ENCODE measurements around the gene ZBTB21.

Gene ZBTB21

DNA sequence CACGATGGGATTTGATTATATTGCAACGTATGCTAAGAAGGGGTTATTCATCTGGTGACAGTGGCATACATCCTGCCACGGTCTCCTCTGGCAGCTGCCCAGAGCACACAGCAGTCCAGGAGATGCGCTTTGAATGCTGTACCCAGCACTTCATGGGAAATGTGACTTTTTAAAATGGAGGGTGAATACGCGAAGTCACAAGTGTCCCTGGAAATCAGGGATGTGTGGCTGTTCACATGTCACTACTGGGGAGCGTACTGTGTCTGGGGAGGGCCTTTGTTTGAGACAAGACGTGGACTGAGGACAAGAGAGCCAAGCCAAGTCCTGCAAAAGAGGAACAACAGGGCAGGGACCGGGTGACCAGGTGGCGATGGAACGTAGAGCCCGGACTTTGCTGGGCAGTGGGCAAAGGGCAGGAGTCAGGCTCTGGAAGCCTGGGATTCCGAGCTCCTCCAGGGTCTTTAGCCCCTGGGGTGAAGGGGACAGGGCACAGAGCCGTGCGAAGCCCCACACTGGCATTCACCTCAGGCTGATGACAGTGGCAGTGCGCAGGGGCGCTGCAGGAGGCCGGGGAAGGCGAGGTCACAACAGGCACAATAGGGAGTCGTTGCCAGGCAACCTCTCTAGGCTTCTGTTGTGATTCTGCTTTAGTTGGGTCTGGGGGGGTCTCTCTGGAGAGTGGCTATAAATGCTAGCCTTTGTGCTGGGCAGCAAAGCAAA is 11.4 kb upstream of the ZBTB21 start:
- Histone ChIP-seq H3K9me3 (ENCODE audit: low read length) (no peaks in the 10 kb centered on the region), H3K27me3 (ENCODE audit: insufficient read depth, low read length) (no peaks in the 10 kb centered on the region), H3K36me3 (ENCODE audit: insufficient read depth, low read length) (no peaks in the 10 kb centered on the region), H3K4me3 (ENCODE audit: low read length) (peak overlapping the region; percentile 26), H3K4me1 (ENCODE audit: insufficient read depth, low read length) (peaks cover 20% of the 10 kb centered on the region), H2AFZ (ENCODE audit: low read depth, low read length) (no peak overlapping the region)

DNA sequence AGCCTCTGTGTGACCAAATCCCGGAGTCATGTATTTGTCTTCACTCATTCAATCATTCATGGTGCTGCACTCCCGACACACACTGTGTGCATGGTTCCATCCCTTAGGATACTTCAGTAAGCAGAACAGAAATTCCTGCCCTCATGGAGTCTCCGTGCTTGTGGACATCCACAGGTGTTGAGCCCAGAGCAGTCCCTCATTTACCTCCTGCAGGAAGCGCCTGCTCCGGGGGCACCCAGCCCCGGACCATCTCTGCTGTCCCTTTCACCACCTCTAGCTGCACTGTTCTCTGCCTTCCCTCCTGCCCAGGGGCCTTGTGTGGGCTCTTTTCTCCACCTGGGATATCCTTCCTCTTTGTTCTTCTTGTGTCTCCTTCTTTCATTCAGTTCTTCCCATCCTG is 9.5 kb upstream of the ZBTB21 start:
- Histone ChIP-seq H2AFZ (ENCODE audit: low read depth, low read length) (no peak overlapping the region), H3K4me3 (ENCODE audit: low read length) (no peak overlapping the region), H3K9me3 (ENCODE audit: low read length) (no peaks in the 10 kb centered on the region), H3K36me3 (ENCODE audit: insufficient read depth, low read length) (no peaks in the 10 kb centered on the region), H3K27me3 (ENCODE audit: insufficient read depth, low read length) (no peaks in the 10 kb centered on the region), H3K4me1 (ENCODE audit: insufficient read depth, low read length) (peaks cover 20% of the 10 kb centered on the region)

DNA sequence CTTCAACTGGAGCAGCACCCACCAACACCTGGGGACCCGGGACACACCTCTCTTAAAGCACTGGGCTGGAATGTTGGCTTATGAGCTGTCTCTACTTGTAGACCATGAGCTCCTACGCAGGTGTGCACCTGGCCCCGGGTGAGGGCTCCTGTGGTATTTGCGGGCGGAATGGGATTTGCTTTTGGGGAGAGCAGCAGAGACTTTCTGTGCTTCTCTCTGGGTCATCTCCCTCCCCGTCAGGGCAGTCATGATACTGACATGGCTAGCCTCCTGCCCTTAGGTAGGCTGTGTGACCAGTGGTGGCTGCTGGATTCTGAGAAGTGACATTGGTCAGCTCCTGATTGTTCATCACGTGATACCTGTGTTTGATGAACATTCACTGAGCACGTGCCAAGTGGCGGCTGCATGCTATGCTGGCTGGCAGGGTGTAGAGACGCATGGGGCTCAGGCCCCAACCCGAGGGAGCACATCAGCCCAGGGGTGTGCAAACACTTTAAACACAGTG is 9.0 kb upstream of the ZBTB21 start:
- no peak overlapping the region for H3K4me3 ChIP-seq (ENCODE audit: low read length)
- no peaks in the 10 kb centered on the region for H3K36me3 ChIP-seq (ENCODE audit: insufficient read depth, low read length)
- no peaks in the 10 kb centered on the region for H3K27me3 ChIP-seq (ENCODE audit: insufficient read depth, low read length)

DNA sequence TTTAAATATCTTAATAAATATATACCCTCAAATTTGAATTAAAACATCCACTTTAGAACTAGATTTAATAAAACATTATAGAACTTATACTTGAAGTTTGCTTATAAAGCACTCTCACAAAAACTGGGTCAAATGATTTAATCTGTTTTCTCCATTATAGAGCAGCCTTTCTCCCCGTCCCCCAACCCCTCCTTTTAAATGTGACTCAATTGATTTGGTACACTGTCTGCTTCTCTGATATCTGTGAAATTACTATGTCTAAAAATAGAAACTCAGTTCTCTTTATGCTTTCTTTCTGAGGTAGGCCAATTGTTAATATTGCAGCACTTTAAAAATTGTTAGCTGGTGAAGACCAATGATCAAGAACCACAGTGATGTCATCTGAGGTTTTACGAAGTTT is 6.9 kb upstream of the ZBTB21 start:
- Histone ChIP-seq H3K4me1 (ENCODE audit: insufficient read depth, low read length) (peaks cover 14% of the 10 kb centered on the region), H2AFZ (ENCODE audit: low read depth, low read length) (no peak overlapping the region), H3K4me3 (ENCODE audit: low read length) (no peak overlapping the region), H3K27me3 (ENCODE audit: insufficient read depth, low read length) (no peaks in the 10 kb centered on the region), H3K9me3 (ENCODE audit: low read length) (peaks cover 2% of the 10 kb centered on the region), H3K36me3 (ENCODE audit: insufficient read depth, low read length) (no peaks in the 10 kb centered on the region)

More for the DNA sequence above, 9.0 kb upstream of the ZBTB21 start:
- H2AFZ ChIP-seq (ENCODE audit: low read depth, low read length): no peak overlapping the region
- H3K4me1 ChIP-seq (ENCODE audit: insufficient read depth, low read length): peaks cover 20% of the 10 kb centered on the region
- peaks cover 2% of the 10 kb centered on the region for H3K9me3 ChIP-seq (ENCODE audit: low read length)

DNA sequence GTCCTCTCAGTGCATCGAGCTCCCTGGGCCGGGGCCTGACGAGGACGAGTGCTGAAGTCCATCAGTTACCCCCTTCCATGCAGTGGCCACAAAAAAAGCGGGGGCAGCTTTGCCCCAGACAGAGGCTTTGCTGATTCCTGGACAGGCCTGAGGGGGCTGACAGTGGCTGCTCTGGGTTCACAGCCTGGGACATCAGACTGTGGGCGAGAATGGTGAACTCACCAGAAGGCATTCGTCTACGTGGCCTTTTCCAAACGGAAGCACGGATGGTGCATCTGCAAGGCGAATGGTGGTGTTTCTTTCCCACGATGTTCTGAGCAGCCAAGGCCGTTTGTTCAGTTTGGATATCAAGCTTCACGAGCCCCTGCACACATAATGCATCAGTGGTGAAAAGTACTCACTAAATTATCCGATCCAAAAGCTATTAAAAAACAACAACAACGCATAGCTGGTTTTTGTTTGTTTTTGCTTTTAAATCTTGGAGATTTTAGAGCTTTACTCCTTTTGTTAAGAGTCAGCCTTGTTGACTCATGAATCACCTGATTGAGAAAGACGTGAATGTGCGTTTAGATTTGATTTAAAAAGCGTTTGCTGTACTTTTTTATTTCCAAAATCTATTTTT is 6.3 kb upstream of the ZBTB21 start:
- H2AFZ ChIP-seq (ENCODE audit: low read depth, low read length): no peak overlapping the region
- H3K36me3 ChIP-seq (ENCODE audit: insufficient read depth, low read length): no peaks in the 10 kb centered on the region
- no peak overlapping the region for H3K4me3 ChIP-seq (ENCODE audit: low read length)
- H3K9me3 ChIP-seq (ENCODE audit: low read length): peaks cover 2% of the 10 kb centered on the region
- peaks cover 12% of the 10 kb centered on the region for H3K4me1 ChIP-seq (ENCODE audit: insufficient read depth, low read length)
- H3K27me3 ChIP-seq (ENCODE audit: insufficient read depth, low read length): no peaks in the 10 kb centered on the region

DNA sequence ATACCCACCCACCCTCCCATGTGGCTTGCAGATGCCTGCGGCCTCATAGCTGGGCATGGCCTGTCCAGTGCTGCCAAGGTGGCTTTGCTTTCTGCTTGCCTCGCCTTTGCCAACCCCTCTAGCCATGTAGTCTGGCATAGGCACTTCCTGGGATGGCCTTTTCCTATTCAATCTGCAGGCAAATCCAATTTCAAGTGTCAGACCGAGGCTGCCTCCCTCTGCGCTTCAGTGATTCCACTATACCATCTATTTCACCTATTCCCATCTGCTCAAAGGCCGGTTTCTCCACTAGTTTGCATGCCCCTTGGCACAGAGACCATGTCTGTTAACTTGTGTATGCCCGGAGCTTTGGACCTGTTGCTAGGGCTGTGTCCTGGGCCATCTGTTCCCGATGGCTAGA is 3.8 kb upstream of the ZBTB21 start:
- Histone ChIP-seq H3K9me3 (ENCODE audit: low read length) (peaks cover 2% of the 10 kb centered on the region), H3K36me3 (ENCODE audit: insufficient read depth, low read length) (no peaks in the 10 kb centered on the region), H2AFZ (ENCODE audit: low read depth, low read length) (no peak overlapping the region), H3K4me1 (ENCODE audit: insufficient read depth, low read length) (peaks cover 7% of the 10 kb centered on the region), H3K4me3 (ENCODE audit: low read length) (no peak overlapping the region), H3K27me3 (ENCODE audit: insufficient read depth, low read length) (no peaks in the 10 kb centered on the region)

DNA sequence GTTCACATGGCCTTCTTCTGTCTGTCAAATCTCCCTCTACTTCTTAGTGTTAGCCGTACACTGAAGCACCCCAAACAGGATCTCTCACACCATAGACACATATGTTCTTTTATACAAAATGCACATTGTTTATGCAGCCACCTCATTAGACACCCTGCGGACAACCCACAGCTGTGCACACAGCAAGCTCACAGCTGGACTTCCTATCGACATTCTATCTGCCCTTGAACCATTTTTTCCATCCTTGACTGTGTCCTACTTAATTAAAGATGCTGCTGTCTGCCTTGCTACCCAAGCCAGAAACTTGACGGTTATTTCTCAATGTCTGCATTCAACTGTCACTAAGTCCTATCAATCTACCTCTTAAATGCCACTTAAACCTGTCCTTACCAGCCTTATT is 3.2 kb upstream of the ZBTB21 start:
- H3K36me3 ChIP-seq (ENCODE audit: insufficient read depth, low read length): no peaks in the 10 kb centered on the region
- H3K9me3 ChIP-seq (ENCODE audit: low read length): peaks cover 2% of the 10 kb centered on the region
- H3K4me3 ChIP-seq (ENCODE audit: low read length): no peak overlapping the region
- H2AFZ ChIP-seq (ENCODE audit: low read depth, low read length): no peak overlapping the region
- no peaks in the 10 kb centered on the region for H3K27me3 ChIP-seq (ENCODE audit: insufficient read depth, low read length)
- peaks cover 12% of the 10 kb centered on the region for H3K4me1 ChIP-seq (ENCODE audit: insufficient read depth, low read length)

DNA sequence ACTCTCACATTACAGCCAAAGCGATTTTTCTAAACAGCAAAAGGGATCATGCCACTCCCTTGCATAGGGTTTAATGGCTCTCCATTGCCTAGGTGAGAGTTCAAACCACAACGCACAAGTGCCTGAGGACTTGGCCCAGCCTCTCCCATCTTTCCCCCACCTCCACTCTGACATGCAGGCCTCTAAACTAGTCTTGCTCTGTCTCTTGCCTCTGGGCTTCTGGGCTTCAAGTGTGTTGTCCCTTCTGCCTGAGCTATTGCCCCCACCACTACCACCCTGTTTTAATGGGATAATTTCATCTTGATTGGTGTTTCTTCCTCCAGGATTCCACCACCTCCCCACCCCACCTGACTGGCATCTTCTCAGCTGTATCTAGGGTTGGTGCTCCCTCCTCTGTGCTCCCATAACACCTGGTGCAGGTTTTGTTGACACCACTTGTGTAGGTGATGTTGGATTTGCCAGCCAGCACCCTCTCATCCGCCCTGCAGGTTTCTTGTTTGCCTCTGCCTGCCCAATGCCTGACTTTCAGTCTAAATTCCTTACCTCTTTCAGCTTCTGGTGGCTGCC is 2.7 kb upstream of the ZBTB21 start:
- Histone ChIP-seq H3K4me3 (ENCODE audit: low read length) (no peak overlapping the region), H3K36me3 (ENCODE audit: insufficient read depth, low read length) (peaks cover 3% of the 10 kb centered on the region), H3K27me3 (ENCODE audit: insufficient read depth, low read length) (no peaks in the 10 kb centered on the region), H3K9me3 (ENCODE audit: low read length) (peaks cover 2% of the 10 kb centered on the region), H3K4me1 (ENCODE audit: insufficient read depth, low read length) (peaks cover 12% of the 10 kb centered on the region), H2AFZ (ENCODE audit: low read depth, low read length) (no peak overlapping the region)

DNA sequence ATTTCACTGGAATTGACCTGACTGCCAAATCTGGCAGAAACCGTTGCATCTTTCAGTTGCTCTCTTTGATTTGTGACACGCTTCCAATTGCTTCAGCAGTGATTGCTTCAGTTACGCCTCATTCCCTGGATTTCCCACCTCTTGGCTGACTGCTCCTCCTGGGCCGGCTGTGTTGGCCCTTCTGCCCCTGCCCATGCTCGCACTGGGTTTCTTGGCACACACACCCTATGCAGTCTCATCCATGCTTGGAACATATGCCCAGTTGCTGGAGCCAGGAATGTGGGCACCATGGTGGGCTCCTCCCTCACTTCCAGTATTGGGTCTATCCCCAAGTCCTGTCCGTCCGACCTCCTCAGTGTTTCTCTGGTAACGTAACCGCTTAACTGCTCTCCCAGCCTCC is 2.2 kb upstream of the ZBTB21 start:
- H3K36me3 ChIP-seq (ENCODE audit: insufficient read depth, low read length): peaks cover 6% of the 10 kb centered on the region
- peaks cover 12% of the 10 kb centered on the region for H3K4me1 ChIP-seq (ENCODE audit: insufficient read depth, low read length)
- H3K27me3 ChIP-seq (ENCODE audit: insufficient read depth, low read length): no peaks in the 10 kb centered on the region
- H3K4me3 ChIP-seq (ENCODE audit: low read length): no peak overlapping the region
- H3K9me3 ChIP-seq (ENCODE audit: low read length): peaks cover 2% of the 10 kb centered on the region
- H2AFZ ChIP-seq (ENCODE audit: low read depth, low read length): no peak overlapping the region

DNA sequence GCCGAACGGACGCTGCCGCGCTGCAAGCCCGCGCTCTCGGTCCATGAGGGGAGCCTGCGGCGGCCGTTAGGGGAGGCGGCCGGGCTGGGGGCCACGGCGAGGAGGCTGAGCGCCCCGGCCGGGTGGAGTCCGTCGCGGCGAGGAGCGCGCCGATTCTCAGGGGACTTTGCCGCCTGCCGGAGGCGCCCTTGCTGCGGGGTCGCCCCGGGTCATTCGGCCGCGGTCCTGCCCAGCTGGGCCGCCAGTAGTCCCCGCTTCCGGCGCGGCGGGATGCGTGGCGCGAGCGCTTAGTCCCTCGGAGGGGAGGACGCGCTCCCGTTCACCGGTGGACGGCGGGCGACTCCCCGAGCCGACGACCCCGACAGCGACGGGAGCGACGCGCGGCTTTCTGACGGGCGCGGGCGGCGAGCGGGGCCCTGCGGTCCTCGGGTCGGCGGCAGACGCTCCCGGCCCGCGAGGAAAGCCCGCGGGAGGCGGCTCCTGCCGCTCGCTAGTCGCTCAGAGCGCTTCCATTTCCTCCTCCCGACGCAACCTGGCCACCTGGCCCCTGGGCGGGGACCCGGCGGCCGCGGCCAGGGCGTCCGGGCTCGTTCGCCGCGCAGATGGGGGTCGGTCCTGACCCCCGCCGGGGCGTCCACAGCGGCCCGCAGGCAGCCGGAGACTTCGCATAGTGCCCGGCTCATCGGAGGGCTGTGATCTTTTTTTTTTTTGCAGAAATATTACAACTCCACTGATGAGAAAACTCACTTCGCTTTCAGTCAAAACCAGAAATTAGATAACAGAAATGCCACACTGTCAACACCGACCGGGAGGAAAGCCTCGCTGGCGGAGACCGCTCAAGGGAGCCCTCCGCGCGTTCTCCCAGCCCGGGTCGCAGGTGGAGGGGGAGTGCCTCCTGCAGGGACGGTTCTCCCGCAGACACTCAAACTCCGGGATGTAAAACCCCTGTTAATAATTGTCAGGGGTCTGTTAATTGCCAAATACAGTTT is 641 bp upstream of the ZBTB21 start:
- peaks cover 9% of the 10 kb centered on the region for H3K36me3 ChIP-seq (ENCODE audit: insufficient read depth, low read length)
- peaks cover 12% of the 10 kb centered on the region for H3K4me1 ChIP-seq (ENCODE audit: insufficient read depth, low read length)
- peak overlapping the region; percentile 72 for H3K4me3 ChIP-seq (ENCODE audit: low read length)
- H3K9me3 ChIP-seq (ENCODE audit: low read length): peaks cover 2% of the 10 kb centered on the region
- peak overlapping the region; percentile 92 for H2AFZ ChIP-seq (ENCODE audit: low read depth, low read length)
- no peaks in the 10 kb centered on the region for H3K27me3 ChIP-seq (ENCODE audit: insufficient read depth, low read length)

DNA sequence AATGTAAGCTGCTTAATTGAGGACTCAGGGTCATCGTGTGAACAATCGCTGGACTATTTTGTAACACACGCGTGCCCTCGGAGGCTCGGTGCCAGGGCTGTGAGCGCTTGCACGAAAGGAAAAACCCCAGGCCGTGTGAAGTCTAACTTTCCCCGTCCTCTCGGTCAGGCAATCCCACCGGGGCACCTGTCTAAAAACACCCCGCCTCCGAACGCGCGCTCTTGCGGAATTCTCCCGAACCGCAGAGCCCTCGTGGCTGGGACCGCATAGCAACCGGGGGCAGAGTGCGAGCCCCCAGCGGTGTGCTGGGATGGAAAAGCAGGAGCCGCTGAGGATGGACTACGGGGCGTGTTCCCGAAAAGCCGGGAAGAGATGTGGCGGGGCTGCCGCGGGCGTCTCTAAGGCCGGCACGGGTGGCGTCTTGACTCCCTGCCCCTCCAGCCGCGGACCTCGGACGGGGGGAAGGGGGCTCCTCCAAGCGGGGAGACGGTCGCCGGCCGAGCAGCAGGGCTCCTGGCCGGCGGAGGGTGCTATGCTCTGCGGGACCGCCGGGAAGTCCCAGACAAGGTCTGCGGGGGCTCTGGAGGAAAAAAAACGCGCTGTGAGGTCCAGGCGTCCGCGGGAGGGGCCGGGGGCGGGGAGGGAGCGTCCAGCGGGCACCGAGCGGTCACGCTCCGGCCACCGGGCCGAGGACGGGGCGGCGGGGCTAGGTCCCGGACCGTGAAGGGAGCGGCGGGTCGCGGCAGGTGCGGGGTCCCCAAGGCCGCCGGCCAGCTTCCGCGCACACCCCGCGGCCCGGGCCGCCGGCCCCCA is 936 bp downstream of the ZBTB21 start:
- peaks cover 12% of the 10 kb centered on the region for H3K4me1 ChIP-seq (ENCODE audit: insufficient read depth, low read length)
- H3K36me3 ChIP-seq (ENCODE audit: insufficient read depth, low read length): peaks cover 11% of the 10 kb centered on the region
- H3K27me3 ChIP-seq (ENCODE audit: insufficient read depth, low read length): no peaks in the 10 kb centered on the region
- H3K4me3 ChIP-seq (ENCODE audit: low read length): peak overlapping the region; percentile 72
- H3K9me3 ChIP-seq (ENCODE audit: low read length): no peaks in the 10 kb centered on the region
- peak overlapping the region; percentile 69 for H2AFZ ChIP-seq (ENCODE audit: low read depth, low read length)

DNA sequence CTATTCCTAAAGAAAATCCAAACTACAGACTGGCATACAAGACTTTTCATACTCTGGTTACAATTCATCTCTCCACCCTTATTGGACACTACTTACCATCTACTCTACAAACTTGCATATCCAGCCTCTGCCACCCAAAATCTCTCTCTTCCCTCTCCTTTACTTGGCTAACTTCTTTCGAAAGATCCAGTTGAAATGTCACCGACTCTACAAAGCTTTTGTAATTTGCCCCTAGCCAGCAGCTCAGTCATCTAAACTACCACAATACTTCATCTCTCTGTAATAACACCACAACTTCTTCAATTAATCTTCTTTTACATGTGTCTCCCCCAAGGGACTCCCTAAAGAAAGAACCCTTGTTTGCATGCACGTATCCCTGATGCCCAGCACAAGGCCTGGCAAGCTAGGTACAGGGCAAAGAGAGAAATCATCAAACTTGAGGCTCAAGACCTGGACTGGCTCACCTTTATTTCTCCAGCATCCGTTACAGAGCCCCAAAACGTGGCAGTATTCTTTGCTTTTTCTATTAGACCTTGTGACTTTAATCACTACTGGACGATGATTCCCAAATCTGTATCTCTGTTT is 2.7 kb downstream of the ZBTB21 start:
- H3K9me3 ChIP-seq (ENCODE audit: low read length): peaks cover 3% of the 10 kb centered on the region
- H2AFZ ChIP-seq (ENCODE audit: low read depth, low read length): no peak overlapping the region
- H3K27me3 ChIP-seq (ENCODE audit: insufficient read depth, low read length): no peaks in the 10 kb centered on the region
- H3K4me1 ChIP-seq (ENCODE audit: insufficient read depth, low read length): peaks cover 12% of the 10 kb centered on the region
- H3K36me3 ChIP-seq (ENCODE audit: insufficient read depth, low read length): peaks cover 17% of the 10 kb centered on the region
- H3K4me3 ChIP-seq (ENCODE audit: low read length): no peak overlapping the region

Measured in neuron (in vitro differentiated cells).